Ureter (tissue), 1 donor: ENCODE results near the gene HTRA3. TPM values are rescaled to one million over a fixed set of nuclear protein-coding genes. Genes with fewer than 3 reads are reported as not detected.

ENCODE experiments used
- DNase-seq: peaks from one replicate; pipeline ENCODE4 v3.0.0-alpha.2; 2020; ENCODE audit warnings: low spot score
- total RNA-seq: library from RNA; stranded (reverse); gene quantifications from one replicate; pipeline ENCODE4 v1.2.4, GENCODE V29; 2023
- donor health status: DM: yes; HTN: yes; CAD: no.

The HTRA3 gene
- total RNA-seq, 1 donor from 2014 or later: 17.5 TPM

- no peak for DNase-seq
Observed at GRCh38 chr4:8292478-8293107, 23.0 kb downstream of the HTRA3 start.

GRCh38 chr4:8293131-8293975, 23.8 kb downstream of the HTRA3 start:
- no peak for DNase-seq

GRCh38 chr4:8294036-8294435, 24.5 kb downstream of the HTRA3 start:
- DNase-seq: no peak

- no peak for DNase-seq
Observed at GRCh38 chr4:8294775-8295174, 25.2 kb downstream of the HTRA3 start.

GRCh38 chr4:8295471-8295870, 25.9 kb downstream of the HTRA3 start:
- no peak for DNase-seq

GRCh38 chr4:8296491-8296890, 26.9 kb downstream of the HTRA3 start:
- no peak for DNase-seq

- DNase-seq: no peak
Observed at GRCh38 chr4:8297141-8297601, 27.6 kb downstream of the HTRA3 start.

GRCh38 chr4:8297691-8298485, 28.3 kb downstream of the HTRA3 start:
- no peak for DNase-seq

- no peak for DNase-seq
Observed at GRCh38 chr4:8300832-8301231, 31.3 kb downstream of the HTRA3 start.

- no peak for DNase-seq
Observed at GRCh38 chr4:8301851-8302730, 32.5 kb downstream of the HTRA3 start.

- no peak for DNase-seq
Observed at GRCh38 chr4:8303081-8303480, 33.5 kb downstream of the HTRA3 start.

GRCh38 chr4:8303485-8304281, 34.1 kb downstream of the HTRA3 start:
- DNase-seq: no peak

- no peak for DNase-seq
Observed at GRCh38 chr4:8304827-8305695, 35.5 kb downstream of the HTRA3 start.

GRCh38 chr4:8305851-8306471, 36.4 kb downstream of the HTRA3 start:
- DNase-seq: no peak

- no peak for DNase-seq
Observed at GRCh38 chr4:8306511-8307021, 37.0 kb downstream of the HTRA3 start.

GRCh38 chr4:8307121-8307520, 37.6 kb downstream of the HTRA3 start:
- DNase-seq: no peak

GRCh38 chr4:8307714-8308113, 38.2 kb downstream of the HTRA3 start:
- DNase-seq: no peak

GRCh38 chr4:8308144-8308543, 38.6 kb downstream of the HTRA3 start:
- DNase-seq: no peak
